IMR-90 (cell line): Measurements from ENCODE around the gene MECP2. TPM values are rescaled to one million over a fixed set of nuclear protein-coding genes. Genes with fewer than 3 reads are reported as not detected.

Experiments
- ATAC-seq: fragments of 200-7000 bp; cut with Tn5 transposase; 2 replicates; pipeline ENCODE4 v1.9.1; 2020; ENCODE audit warnings: low read depth, mild to moderate bottlenecking, moderate library complexity
- BruUV-seq: library from RNA; stranded (reverse); fragments of 400-500 nt; replicated peaks from 2 replicates; lab custom pipeline; 2021; lab: Mats Ljungman, UMichigan
- CTCF ChIA-PET: fragments of 300-600 bp; formaldehyde crosslinking; extraction: SDS; loops from one replicate; lab custom pipeline; 2021; ENCODE audit warnings: antibody characterized with exemption; lab: Yijun Ruan, JAX
- POLR2A ChIA-PET: fragments of 300-600 bp; sonication (Branson Sonifier 250); formaldehyde crosslinking; loops from one replicate; lab custom pipeline; 2022; ENCODE audit warnings: antibody characterized with exemption; ENCODE audit not compliant: unreplicated experiment; lab: Charles Lee
- DNase-seq: peaks from one replicate; pipeline ENCODE4 v3.0.0; 2013
- H2AFZ ChIP-seq: replicated peaks from 2 replicates; pipeline ENCODE3; 2013; ENCODE audit warnings: low read length, mild to moderate bottlenecking; ENCODE audit not compliant: poor library complexity
- H2AK5ac ChIP-seq: 2 replicates; pipeline ENCODE4 v1.6.1; 2013; ENCODE audit warnings: low read depth, low read length, inconsistent platforms
- H2AK9ac ChIP-seq: replicated peaks from 2 replicates; pipeline ENCODE3; 2013; ENCODE audit warnings: mild to moderate bottlenecking, low read depth, low read length, moderate library complexity; ENCODE audit not compliant: poor library complexity
- H2BK120ac ChIP-seq: 2 replicates; pipeline ENCODE4 v1.6.1; 2013; ENCODE audit warnings: low read depth, low read length, inconsistent platforms
- H2BK15ac ChIP-seq: 3 replicates; pipeline ENCODE4 v1.6.1; 2013; ENCODE audit warnings: low read depth, low read length, inconsistent platforms
- H2BK20ac ChIP-seq: 2 replicates; pipeline ENCODE4 v1.6.1; 2013; ENCODE audit warnings: low read depth, mild to moderate bottlenecking, inconsistent platforms, low read length, moderate library complexity
- H2BK5ac ChIP-seq: 2 replicates; pipeline ENCODE4 v1.6.1; 2013; ENCODE audit warnings: mild to moderate bottlenecking, low read depth, low read length, inconsistent platforms; ENCODE audit not compliant: poor library complexity, severe bottlenecking
- H3K14ac ChIP-seq: replicated peaks from 2 replicates; pipeline ENCODE4 v1.6.1; 2013; ENCODE audit warnings: low read depth, low read length, inconsistent platforms
- H3K18ac ChIP-seq: 2 replicates; pipeline ENCODE4 v1.6.1; 2013; ENCODE audit warnings: low read depth, low read length, control low read depth
- H3K23ac ChIP-seq: 2 replicates; pipeline ENCODE4 v1.6.1; 2013; ENCODE audit warnings: low read depth, low read length, inconsistent platforms
- H3K27ac ChIP-seq: 2 replicates; pipeline ENCODE4 v1.5.1; 2013; ENCODE audit warnings: mild to moderate bottlenecking, control low read depth, low read length; ENCODE audit not compliant: insufficient read depth
- H3K27me3 ChIP-seq: 2 replicates; pipeline ENCODE4 v1.6.1; 2013; ENCODE audit warnings: low read length; ENCODE audit not compliant: control insufficient read depth, insufficient read depth
- H3K36me3 ChIP-seq: 2 replicates; pipeline ENCODE4 v1.6.1; 2013; ENCODE audit warnings: low read length, mixed read lengths; ENCODE audit not compliant: control insufficient read depth, insufficient read depth
- H3K4ac ChIP-seq: 2 replicates; pipeline ENCODE4 v1.6.1; 2013; ENCODE audit warnings: low read depth, low read length, inconsistent platforms
- H3K4me1 ChIP-seq: 2 replicates; pipeline ENCODE4 v1.6.1; 2013; ENCODE audit warnings: low read length, mixed read lengths; ENCODE audit not compliant: control insufficient read depth, insufficient read depth
- H3K4me2 ChIP-seq: 2 replicates; pipeline ENCODE4 v1.6.1; 2013; ENCODE audit warnings: low read depth, mild to moderate bottlenecking, control low read depth, low read length, moderate library complexity
- H3K4me3 ChIP-seq: 2 replicates; pipeline ENCODE4 v1.5.1; 2013; ENCODE audit warnings: low read depth, mild to moderate bottlenecking, control low read depth, low read length, moderate library complexity; ENCODE audit not compliant: insufficient read depth
- H3K56ac ChIP-seq: 2 replicates; pipeline ENCODE4 v1.6.1; 2013; ENCODE audit warnings: low read length, inconsistent platforms; ENCODE audit not compliant: insufficient read depth; ENCODE audit errors: extremely low read depth
- H3K79me1 ChIP-seq, 2 experiments: 2 replicates each; pipeline ENCODE4 v1.6.1; 2013; ENCODE audit warnings: low read length in 2 of 2, inconsistent platforms in 1 of 2, low read depth in 1 of 2
- H3K9ac ChIP-seq: 2 replicates; pipeline ENCODE4 v1.6.1; 2013; ENCODE audit warnings: low read depth, low read length, control low read depth
- H3K9me1 ChIP-seq: 2 replicates; pipeline ENCODE4 v1.6.1; 2013; ENCODE audit warnings: low read length, inconsistent platforms; ENCODE audit not compliant: insufficient read depth
- H3K9me3 ChIP-seq: 2 replicates; pipeline ENCODE4 v1.6.1; 2013; ENCODE audit warnings: low read length; ENCODE audit not compliant: control insufficient read depth, insufficient read depth
- H4K20me1 ChIP-seq: 2 replicates; pipeline ENCODE4 v1.6.1; 2013; ENCODE audit warnings: low read length, inconsistent platforms; ENCODE audit not compliant: insufficient read depth
- H4K5ac ChIP-seq: 2 replicates; pipeline ENCODE4 v1.6.1; 2013; ENCODE audit warnings: mild to moderate bottlenecking, low read depth, low read length, control low read depth
- H4K8ac ChIP-seq, 2 experiments: 2 replicates each; pipeline ENCODE4 v1.6.1; 2013; ENCODE audit warnings: low read depth in 2 of 2, low read length in 2 of 2, control low read depth in 1 of 2, inconsistent platforms in 1 of 2
- H4K91ac ChIP-seq: 2 replicates; pipeline ENCODE4 v1.6.1; 2013; ENCODE audit warnings: low read depth, low read length, inconsistent platforms; ENCODE audit not compliant: insufficient read depth
- CHD1 ChIP-seq: IDR thresholded peaks from 2 replicates; pipeline ENCODE4 v1.6.1; 2012; ENCODE audit warnings: low read depth, low read length, improper control_type of control experiment
- MXI1 ChIP-seq: IDR thresholded peaks from 2 replicates; pipeline ENCODE4 v1.6.1; 2012; ENCODE audit warnings: low read depth, mild to moderate bottlenecking, low read length, moderate library complexity, borderline replicate concordance
- NFE2L2 ChIP-seq: fragments of 150-350 bp; IDR thresholded peaks from 2 replicates; pipeline ENCODE4 v1.6.1; 2016; ENCODE audit warnings: low read depth, mild to moderate bottlenecking, low read length
- RCOR1 ChIP-seq: IDR thresholded peaks from 2 replicates; pipeline ENCODE4 v1.6.1; 2012; ENCODE audit warnings: mild to moderate bottlenecking, low read length, improper control_type of control experiment; ENCODE audit not compliant: insufficient replicate concordance
- WGBS, 2 experiments: methylation state at CpG; one replicate each; pipeline versions ENCODE4 v1.1.5 to v1.1.7; 2013; ENCODE audit warnings: missing lambda C conversion rate in 2 of 2; ENCODE audit not compliant: insufficient read length in 1 of 2; ENCODE audit errors: extremely low coverage in 2 of 2; 5-methylcytosine and 5-hydroxymethylcytosine counted together
- dilution Hi-C: fragments of 300-500 bp; cut with HindIII; formaldehyde crosslinking; loops from one replicate; pipeline ENCODE4 v1.14.3; 2018; ENCODE audit warnings: low sequenced_read_pairs; ENCODE audit not compliant: unreplicated experiment
- in situ Hi-C: fragments of 300-500 bp; cut with MboI; formaldehyde crosslinking; loops from 3 replicates; pipeline ENCODE4 v1.14.3; 2019; ENCODE audit warnings: low sequenced_read_pairs, inconsistent platforms, mixed read lengths
- intact Hi-C: fragments of 100-400 bp; cut with micrococcal nuclease; formaldehyde crosslinking; loops from 2 replicates; pipeline ENCODE4 v1.10.0; 2022
- polyA plus RNA-seq, 3 experiments: library from polyadenylated mRNA; depleted of rRNA; stranded (reverse); fragments of >200 nt; gene quantifications; 2 replicates each; pipeline ENCODE4 v1.2.3, GENCODE V29; 2012; ENCODE audit warnings: low replicate concordance in 1 of 3
- total RNA-seq: library from RNA; depleted of rRNA; stranded (reverse); fragments of >200 nt; gene quantifications from 2 replicates; pipeline ENCODE4 v1.2.3, GENCODE V29; 2012

The MECP2 gene
- total and polyA plus RNA-seq, 2 of the 4 experiments (the other 2 are of a cell fraction): 8.4 to 10.1 TPM

GRCh38 chrX:154004315-154004714 lies 93.2 kb downstream of the MECP2 start:
- Histone ChIP-seq H2AFZ (no peak overlapping the region), H3K36me3 (no peaks in the 10 kb centered on the region; the same call in 1 of the 2 replicates), H2BK5ac (no peak overlapping the region), H2BK20ac (no peak overlapping the region), H3K27ac (no peak overlapping the region), H3K4ac (no peak overlapping the region), H3K23ac (no peak overlapping the region), H3K4me2 (no peak overlapping the region), H4K20me1 (no peaks in the 10 kb centered on the region), H4K91ac (no peak overlapping the region), H2BK120ac (no peak overlapping the region), H3K4me3 (no peak overlapping the region), H4K8ac (no peak overlapping the region), H3K18ac (no peak overlapping the region), H3K9me3 (no peaks in the 10 kb centered on the region), H3K9ac (no peak overlapping the region), H2AK5ac (no peak overlapping the region), H4K5ac (no peak overlapping the region), H3K14ac (no peak overlapping the region), H3K79me1 (no peaks in the 10 kb centered on the region), H3K9me1 (0 out of 2 replicates have a peak, but pooled peaks cover 4% of the 10 kb centered on the region), H2BK15ac (no peak overlapping the region), H3K4me1 (peaks cover 2% of the 10 kb centered on the region), H3K56ac (no peak overlapping the region), H3K27me3 (no peaks in the 10 kb centered on the region), H2AK9ac (no peak overlapping the region)
- TF ChIP-seq CHD1 (no peak), RCOR1 (no peak), MXI1 (no peak), NFE2L2 (no peak)
- DNase-seq (no peak), ATAC-seq (no peak)
- in situ Hi-C loops: no loop called here
- no TSS peak for BruUV-seq
- POLR2A ChIA-PET: no interaction called here
- dilution Hi-C loops: no loop called here
- WGBS, 2 experiments: 100% methylated on average over 1 of the region's 11 CpGs; no CpG with 5 or more reads in 1 of the 2 experiments
- CTCF ChIA-PET: no interaction called here
- intact Hi-C loops: no loop called here
